ENCODE measurements around the gene GPR39.

GRCh38 chr2:132620115-132620514 lies 203.5 kb downstream of the GPR39 start:
- TF ChIP-seq, protein P1, sequence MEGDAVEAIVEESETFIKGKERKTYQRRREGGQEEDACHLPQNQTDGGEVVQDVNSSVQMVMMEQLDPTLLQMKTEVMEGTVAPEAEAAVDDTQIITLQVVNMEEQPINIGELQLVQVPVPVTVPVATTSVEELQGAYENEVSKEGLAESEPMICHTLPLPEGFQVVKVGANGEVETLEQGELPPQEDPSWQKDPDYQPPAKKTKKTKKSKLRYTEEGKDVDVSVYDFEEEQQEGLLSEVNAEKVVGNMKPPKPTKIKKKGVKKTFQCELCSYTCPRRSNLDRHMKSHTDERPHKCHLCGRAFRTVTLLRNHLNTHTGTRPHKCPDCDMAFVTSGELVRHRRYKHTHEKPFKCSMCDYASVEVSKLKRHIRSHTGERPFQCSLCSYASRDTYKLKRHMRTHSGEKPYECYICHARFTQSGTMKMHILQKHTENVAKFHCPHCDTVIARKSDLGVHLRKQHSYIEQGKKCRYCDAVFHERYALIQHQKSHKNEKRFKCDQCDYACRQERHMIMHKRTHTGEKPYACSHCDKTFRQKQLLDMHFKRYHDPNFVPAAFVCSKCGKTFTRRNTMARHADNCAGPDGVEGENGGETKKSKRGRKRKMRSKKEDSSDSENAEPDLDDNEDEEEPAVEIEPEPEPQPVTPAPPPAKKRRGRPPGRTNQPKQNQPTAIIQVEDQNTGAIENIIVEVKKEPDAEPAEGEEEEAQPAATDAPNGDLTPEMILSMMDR (IDR thresholded peaks at IDR 0.05; ENCODE audit: insufficient read depth, low read length, poor library complexity, severe bottlenecking) = no peak
- TF ChIP-seq EZH2phosphoT487 (conservative IDR thresholded peaks at IDR 0.05; ENCODE audit: low read length) = no peak
